ENCODE measurements around the gene CDKL4. TPM values are rescaled to one million over a fixed set of nuclear protein-coding genes. Genes with fewer than 3 reads are reported as not detected.

Gene CDKL4
- total RNA-seq, 1 experiment from 2014 or later = 0.46 TPM

DNA sequence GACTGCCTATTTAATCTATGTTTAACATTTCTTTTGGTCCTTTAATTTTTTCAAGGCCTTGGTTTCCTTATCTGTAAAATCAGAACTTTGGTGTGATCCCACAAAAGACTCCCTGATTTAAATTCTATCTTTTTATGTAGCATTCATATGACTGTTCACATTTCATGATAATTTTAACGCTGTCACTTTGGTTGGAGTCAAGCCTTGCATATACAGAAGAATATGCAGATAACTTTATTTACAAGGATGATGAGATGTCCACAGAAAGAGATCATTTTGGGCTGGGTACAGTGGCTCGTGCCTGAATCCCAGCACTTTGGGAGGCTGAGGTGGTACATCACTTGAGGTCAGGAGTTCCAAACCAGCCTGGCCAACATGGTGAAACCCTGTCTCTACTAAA lies 84.5 kb downstream of the CDKL4 start:
- TF ChIP-seq ZNF263 (CRISPR knock-in tag; IDR thresholded peaks at IDR 0.05; ENCODE audit: low read depth) = no peak
- TF ChIP-seq, protein P1, sequence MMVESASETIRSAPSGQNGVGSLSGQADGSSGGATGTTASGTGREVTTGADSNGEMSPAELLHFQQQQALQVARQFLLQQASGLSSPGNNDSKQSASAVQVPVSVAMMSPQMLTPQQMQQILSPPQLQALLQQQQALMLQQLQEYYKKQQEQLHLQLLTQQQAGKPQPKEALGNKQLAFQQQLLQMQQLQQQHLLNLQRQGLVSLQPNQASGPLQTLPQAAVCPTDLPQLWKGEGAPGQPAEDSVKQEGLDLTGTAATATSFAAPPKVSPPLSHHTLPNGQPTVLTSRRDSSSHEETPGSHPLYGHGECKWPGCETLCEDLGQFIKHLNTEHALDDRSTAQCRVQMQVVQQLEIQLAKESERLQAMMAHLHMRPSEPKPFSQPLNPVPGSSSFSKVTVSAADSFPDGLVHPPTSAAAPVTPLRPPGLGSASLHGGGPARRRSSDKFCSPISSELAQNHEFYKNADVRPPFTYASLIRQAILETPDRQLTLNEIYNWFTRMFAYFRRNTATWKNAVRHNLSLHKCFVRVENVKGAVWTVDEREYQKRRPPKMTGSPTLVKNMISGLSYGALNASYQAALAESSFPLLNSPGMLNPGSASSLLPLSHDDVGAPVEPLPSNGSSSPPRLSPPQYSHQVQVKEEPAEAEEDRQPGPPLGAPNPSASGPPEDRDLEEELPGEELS (CRISPR knock-in tag; IDR thresholded peaks at IDR 0.05) = no peak
- TF ChIP-seq FOXK1 (CRISPR knock-in tag; IDR thresholded peaks at IDR 0.05) = no peak
- no peak for TF ChIP-seq NR2C2 (CRISPR knock-in tag; IDR thresholded peaks at IDR 0.05)
- TF ChIP-seq, protein P2, sequence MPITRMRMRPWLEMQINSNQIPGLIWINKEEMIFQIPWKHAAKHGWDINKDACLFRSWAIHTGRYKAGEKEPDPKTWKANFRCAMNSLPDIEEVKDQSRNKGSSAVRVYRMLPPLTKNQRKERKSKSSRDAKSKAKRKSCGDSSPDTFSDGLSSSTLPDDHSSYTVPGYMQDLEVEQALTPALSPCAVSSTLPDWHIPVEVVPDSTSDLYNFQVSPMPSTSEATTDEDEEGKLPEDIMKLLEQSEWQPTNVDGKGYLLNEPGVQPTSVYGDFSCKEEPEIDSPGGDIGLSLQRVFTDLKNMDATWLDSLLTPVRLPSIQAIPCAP (CRISPR knock-in tag; IDR thresholded peaks at IDR 0.05) = no peak
- TF ChIP-seq ZNF423 (CRISPR knock-in tag; IDR thresholded peaks at IDR 0.05) = no peak
- TF ChIP-seq JAZF1 (CRISPR knock-in tag; IDR thresholded peaks at IDR 0.05) = no peak
- TF ChIP-seq TEAD1 (CRISPR knock-in tag; IDR thresholded peaks at IDR 0.05) = no peak
- TF ChIP-seq, protein P3, sequence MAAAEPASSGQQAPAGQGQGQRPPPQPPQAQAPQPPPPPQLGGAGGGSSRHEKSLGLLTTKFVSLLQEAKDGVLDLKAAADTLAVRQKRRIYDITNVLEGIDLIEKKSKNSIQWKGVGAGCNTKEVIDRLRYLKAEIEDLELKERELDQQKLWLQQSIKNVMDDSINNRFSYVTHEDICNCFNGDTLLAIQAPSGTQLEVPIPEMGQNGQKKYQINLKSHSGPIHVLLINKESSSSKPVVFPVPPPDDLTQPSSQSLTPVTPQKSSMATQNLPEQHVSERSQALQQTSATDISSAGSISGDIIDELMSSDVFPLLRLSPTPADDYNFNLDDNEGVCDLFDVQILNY (CRISPR knock-in tag; IDR thresholded peaks at IDR 0.05) = no peak
- TF ChIP-seq MXD4 (CRISPR knock-in tag; IDR thresholded peaks at IDR 0.05; ENCODE audit: borderline replicate concordance) = no peak
- TF ChIP-seq TEAD4 (CRISPR knock-in tag; IDR thresholded peaks at IDR 0.05) = no peak
- no peak for TF ChIP-seq TP53 (CRISPR knock-in tag; IDR thresholded peaks at IDR 0.05)
- no peak for TF ChIP-seq NFE2L1 (CRISPR knock-in tag; IDR thresholded peaks at IDR 0.05)
- TF ChIP-seq EMX1 (CRISPR knock-in tag; IDR thresholded peaks at IDR 0.05) = no peak
- TF ChIP-seq PRRX2 (CRISPR knock-in tag; IDR thresholded peaks at IDR 0.05) = no peak
- TF ChIP-seq, protein P4, sequence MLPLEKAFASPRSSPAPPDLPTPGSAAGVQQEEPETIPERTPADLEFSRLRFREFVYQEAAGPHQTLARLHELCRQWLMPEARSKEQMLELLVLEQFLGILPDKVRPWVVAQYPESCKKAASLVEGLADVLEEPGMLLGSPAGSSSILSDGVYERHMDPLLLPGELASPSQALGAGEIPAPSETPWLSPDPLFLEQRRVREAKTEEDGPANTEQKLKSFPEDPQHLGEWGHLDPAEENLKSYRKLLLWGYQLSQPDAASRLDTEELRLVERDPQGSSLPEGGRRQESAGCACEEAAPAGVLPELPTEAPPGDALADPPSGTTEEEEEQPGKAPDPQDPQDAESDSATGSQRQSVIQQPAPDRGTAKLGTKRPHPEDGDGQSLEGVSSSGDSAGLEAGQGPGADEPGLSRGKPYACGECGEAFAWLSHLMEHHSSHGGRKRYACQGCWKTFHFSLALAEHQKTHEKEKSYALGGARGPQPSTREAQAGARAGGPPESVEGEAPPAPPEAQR (CRISPR knock-in tag; IDR thresholded peaks at IDR 0.05) = no peak
- TF ChIP-seq FOXP1 (CRISPR knock-in tag; IDR thresholded peaks at IDR 0.05; ENCODE audit: borderline replicate concordance) = no peak
- TF ChIP-seq, protein P5, sequence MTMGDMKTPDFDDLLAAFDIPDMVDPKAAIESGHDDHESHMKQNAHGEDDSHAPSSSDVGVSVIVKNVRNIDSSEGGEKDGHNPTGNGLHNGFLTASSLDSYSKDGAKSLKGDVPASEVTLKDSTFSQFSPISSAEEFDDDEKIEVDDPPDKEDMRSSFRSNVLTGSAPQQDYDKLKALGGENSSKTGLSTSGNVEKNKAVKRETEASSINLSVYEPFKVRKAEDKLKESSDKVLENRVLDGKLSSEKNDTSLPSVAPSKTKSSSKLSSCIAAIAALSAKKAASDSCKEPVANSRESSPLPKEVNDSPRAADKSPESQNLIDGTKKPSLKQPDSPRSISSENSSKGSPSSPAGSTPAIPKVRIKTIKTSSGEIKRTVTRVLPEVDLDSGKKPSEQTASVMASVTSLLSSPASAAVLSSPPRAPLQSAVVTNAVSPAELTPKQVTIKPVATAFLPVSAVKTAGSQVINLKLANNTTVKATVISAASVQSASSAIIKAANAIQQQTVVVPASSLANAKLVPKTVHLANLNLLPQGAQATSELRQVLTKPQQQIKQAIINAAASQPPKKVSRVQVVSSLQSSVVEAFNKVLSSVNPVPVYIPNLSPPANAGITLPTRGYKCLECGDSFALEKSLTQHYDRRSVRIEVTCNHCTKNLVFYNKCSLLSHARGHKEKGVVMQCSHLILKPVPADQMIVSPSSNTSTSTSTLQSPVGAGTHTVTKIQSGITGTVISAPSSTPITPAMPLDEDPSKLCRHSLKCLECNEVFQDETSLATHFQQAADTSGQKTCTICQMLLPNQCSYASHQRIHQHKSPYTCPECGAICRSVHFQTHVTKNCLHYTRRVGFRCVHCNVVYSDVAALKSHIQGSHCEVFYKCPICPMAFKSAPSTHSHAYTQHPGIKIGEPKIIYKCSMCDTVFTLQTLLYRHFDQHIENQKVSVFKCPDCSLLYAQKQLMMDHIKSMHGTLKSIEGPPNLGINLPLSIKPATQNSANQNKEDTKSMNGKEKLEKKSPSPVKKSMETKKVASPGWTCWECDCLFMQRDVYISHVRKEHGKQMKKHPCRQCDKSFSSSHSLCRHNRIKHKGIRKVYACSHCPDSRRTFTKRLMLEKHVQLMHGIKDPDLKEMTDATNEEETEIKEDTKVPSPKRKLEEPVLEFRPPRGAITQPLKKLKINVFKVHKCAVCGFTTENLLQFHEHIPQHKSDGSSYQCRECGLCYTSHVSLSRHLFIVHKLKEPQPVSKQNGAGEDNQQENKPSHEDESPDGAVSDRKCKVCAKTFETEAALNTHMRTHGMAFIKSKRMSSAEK (CRISPR knock-in tag; IDR thresholded peaks at IDR 0.05; ENCODE audit: borderline replicate concordance) = no peak
- TF ChIP-seq TCF7 (CRISPR knock-in tag; IDR thresholded peaks at IDR 0.05; ENCODE audit: low read depth) = no peak
- Mint-ChIP-seq H3K27ac (no peak overlapping the region), H3K9me3 (peaks cover 4% of the 10 kb centered on the region; the same call in 1 of the 2 replicates), H3K4me3 (no peak overlapping the region), H3K4me1 (peaks cover 11% of the 10 kb centered on the region), H3K27me3 (ENCODE audit: low read depth) (no peaks in the 10 kb centered on the region), H3K36me3 (no peaks in the 10 kb centered on the region)
- POLR2A ChIA-PET = no interaction called here
- no peak for ATAC-seq
- CTCF ChIA-PET = no interaction called here
- no peak for DNase-seq (ENCODE audit: low spot score)

All from WTC11 (cell line).